Adipocyte (in vitro differentiated cells): ENCODE results near the gene LCN2.

ENCODE experiments used
- DNase-seq: peaks from one replicate; pipeline ENCODE4 v3.0.0-alpha.2; 2015; ENCODE audit warnings: low read depth
- H3K27me3 ChIP-seq: replicated peaks from 2 replicates; pipeline ENCODE4 v1.7.0; 2013; ENCODE audit warnings: mild to moderate bottlenecking, low read length, moderate library complexity; ENCODE audit not compliant: control insufficient read depth, insufficient read depth
- H3K36me3 ChIP-seq: 2 replicates; pipeline ENCODE4 v1.7.0; 2013; ENCODE audit warnings: low read length, mild to moderate bottlenecking, moderate library complexity; ENCODE audit not compliant: control insufficient read depth, insufficient read depth, severe bottlenecking
- H3K4me1 ChIP-seq: 2 replicates; pipeline ENCODE4 v1.7.0; 2013; ENCODE audit warnings: mild to moderate bottlenecking, low read length, moderate library complexity; ENCODE audit not compliant: control insufficient read depth, insufficient read depth
- H3K4me3 ChIP-seq: 2 replicates; pipeline ENCODE4 v1.7.0; 2013; ENCODE audit warnings: mild to moderate bottlenecking, low read length, moderate library complexity
- H3K9ac ChIP-seq: 2 replicates; pipeline ENCODE4 v1.7.0; 2013; ENCODE audit warnings: mild to moderate bottlenecking, low read length, moderate library complexity
- H3K9me3 ChIP-seq: 2 replicates; pipeline ENCODE4 v1.7.0; 2013; ENCODE audit warnings: mild to moderate bottlenecking, low read length, moderate library complexity; ENCODE audit not compliant: control insufficient read depth

The LCN2 gene

DNA sequence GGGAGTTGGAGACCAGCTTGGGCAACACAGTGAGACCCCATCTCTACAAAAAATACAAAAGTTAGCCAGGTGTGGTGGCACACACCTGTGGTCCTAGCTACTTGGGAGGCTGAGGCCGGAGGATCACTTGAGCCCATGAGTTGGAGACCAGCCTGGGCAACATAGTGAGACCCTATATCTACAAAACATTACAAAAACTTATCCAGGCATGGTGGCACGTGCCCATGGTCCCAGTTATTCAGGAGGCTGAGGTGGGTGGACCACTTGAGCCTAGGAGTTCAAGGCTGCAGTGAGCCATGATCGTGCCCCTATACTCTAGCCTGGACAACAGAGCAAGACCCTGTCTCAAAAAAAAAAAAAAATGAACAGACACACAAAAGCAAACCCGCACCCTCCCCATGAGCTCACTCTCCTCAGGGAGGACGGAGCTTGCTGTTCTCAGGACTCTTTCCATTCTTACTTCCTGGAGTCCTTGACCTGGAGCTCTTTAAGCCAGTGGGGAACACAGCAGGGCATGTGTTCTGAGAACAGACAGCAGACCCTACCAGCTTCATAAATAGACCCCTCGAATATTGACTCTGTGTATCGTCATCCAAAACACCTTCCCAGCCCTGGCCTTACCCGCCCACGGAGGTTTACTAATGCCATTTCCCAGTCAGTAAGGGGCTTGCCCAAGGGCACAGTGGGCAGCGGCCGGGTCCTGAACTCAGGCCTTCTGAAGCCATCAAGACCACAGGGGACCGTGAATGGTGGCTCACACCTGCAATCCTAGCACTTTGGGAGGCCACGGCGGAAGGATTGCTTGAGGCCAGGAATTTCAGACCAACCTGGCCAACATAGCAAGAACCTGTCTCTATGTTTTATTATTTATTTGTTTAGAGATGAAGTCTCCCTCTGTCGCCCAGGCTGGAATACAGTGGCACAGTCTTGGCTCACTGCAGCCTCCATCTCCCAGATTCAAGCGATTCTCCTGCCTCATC is 32.9 kb upstream of the LCN2 start:
- H3K27me3 ChIP-seq: no peaks in the 10 kb centered on the region
- no peak overlapping the region for H3K9ac ChIP-seq
- no peaks in the 10 kb centered on the region for H3K4me1 ChIP-seq
- H3K4me3 ChIP-seq: no peak overlapping the region
- no peaks in the 10 kb centered on the region for H3K9me3 ChIP-seq
- peaks cover 6% of the 10 kb centered on the region for H3K36me3 ChIP-seq
- DNase-seq: no peak

DNA sequence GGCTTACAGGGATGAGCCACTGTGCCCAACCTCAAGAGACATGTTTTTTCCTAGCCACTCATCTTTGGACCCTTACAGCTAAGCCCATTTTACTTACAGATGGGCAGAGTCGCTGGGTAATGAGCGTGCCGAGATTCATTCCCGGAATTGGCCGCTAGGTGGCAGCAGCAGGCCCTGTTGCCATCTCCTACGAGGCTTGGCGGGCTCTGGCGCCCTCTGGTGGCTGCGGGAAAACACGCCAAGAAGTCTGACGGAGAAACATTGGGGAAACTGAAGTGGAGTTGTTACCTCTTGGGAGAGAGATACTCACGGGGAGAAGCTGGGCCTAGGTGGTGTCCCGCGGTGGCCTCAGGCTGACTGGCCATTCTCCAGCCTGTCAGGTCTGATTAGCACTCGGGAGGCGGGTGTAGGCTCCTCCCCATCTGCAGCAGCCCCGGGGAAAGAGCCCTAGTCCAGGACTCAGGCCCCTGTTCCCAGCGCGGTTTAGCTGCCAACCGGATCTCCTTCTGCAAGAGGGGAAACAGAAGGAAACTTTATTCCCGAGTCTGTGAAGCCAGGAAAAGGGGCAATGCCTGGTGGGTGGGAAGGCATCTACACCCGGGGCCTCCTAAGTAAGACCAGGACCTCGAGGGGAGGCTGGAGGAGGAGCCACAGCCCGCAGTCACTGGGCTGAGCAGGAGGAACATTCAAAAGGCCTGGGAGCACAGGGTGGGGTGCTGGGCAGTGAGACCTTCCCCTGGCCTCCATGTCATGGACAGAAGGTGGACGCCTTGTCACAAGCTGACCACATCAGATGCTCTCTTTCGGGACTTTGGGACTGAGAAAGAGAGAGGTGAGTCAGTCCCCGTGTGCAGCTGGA is 31.4 kb upstream of the LCN2 start:
- Histone ChIP-seq H3K9ac (peak overlapping the region; percentile 25), H3K4me3 (no peak overlapping the region), H3K27me3 (no peaks in the 10 kb centered on the region), H3K9me3 (no peaks in the 10 kb centered on the region), H3K4me1 (no peaks in the 10 kb centered on the region), H3K36me3 (peaks cover 18% of the 10 kb centered on the region)
- DNase-seq: peak; percentile 96

DNA sequence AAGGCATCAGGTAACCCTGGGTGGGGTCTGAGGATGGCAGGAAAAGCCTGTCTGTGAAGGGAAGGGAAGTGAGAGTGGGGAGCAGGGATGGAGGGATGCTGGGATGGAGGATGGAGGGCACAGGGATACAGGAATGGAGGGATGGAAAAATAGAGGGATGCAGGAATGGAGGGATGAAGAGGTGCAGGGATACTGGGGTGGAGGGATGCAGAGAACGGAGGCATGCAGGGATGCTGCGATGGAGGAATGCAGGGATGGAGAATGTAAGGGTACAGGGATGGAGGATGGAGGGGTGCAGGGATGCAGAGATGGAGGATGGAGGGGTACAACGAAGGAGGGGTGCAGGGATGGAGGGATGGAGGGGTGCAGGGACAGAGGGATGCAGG is 30.8 kb upstream of the LCN2 start:
- Histone ChIP-seq H3K36me3 (peaks cover 20% of the 10 kb centered on the region), H3K4me3 (no peak overlapping the region), H3K27me3 (no peaks in the 10 kb centered on the region), H3K9me3 (no peaks in the 10 kb centered on the region), H3K4me1 (no peaks in the 10 kb centered on the region), H3K9ac (no peak overlapping the region)
- DNase-seq: no peak

DNA sequence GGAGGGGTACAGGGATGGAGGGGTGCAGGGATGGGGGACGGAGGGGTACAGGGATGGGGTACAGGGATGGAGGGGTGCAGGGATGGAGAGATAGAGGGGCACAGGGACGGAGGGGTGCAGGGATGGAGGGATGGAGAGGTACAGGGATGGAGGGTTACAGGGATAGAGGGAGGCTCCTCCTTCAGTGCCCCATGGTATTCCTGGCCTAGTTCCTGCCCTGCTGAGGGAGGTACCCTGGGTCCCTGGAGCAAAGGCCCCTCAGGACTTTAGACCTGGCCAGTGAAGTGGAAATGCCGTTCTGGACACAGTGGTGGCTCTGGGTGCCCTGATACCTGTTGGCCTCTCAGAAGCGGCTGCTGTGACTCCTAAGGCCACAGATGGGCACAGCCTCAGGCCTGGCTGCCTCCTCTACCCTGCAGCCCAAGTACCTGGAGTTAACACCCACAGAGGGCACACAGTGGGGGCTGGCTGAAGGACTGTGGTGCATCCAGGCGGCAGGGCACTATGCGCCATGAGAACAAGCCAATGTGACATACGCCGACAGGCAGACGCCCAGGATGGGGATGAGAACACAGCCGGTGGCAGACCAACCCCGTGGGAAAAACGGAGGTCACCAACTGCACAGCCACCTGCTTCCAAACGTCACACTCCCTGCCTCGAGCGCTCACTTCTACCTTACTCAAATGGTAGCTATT is 30.1 kb upstream of the LCN2 start:
- Histone ChIP-seq H3K9me3 (no peaks in the 10 kb centered on the region), H3K4me1 (no peaks in the 10 kb centered on the region), H3K27me3 (no peaks in the 10 kb centered on the region), H3K9ac (no peak overlapping the region), H3K4me3 (no peak overlapping the region), H3K36me3 (peaks cover 25% of the 10 kb centered on the region)
- no peak for DNase-seq

DNA sequence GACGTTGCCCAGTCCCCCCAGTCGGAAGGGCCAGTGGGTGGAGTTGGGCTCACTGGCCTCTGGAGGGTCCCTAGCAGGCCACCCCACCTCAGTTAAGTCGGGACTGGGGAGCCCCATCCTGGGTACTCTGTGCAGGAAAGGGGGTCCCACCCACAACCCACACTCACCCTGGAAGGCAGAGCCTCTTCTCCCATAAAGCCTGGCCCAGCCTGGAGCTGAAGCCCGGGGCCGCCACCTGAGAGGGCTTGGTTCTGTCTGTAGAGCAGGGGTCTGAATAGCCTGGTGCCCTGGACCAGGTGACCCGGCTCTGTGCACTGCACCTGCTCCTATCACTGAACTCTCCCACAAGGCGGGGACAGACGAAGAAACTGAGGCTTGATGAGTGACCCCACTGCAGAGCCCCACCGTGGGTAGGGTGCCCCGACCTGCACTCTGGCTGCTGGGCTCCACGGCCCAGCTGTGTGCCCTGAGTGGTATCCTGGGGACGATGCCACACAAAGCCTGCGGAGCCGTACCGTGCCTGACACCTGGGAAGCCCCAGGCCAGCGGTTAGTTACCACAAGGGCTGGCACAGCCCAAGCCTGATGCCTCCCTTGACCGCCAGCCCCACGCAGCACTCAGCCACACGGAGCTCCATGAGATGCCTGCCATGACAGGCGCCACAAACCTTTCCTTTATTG is 29.1 kb upstream of the LCN2 start:
- Histone ChIP-seq H3K4me1 (peaks cover 1% of the 10 kb centered on the region), H3K9me3 (no peaks in the 10 kb centered on the region), H3K9ac (no peak overlapping the region), H3K27me3 (no peaks in the 10 kb centered on the region), H3K4me3 (no peak overlapping the region), H3K36me3 (peaks cover 27% of the 10 kb centered on the region)
- no peak for DNase-seq

DNA sequence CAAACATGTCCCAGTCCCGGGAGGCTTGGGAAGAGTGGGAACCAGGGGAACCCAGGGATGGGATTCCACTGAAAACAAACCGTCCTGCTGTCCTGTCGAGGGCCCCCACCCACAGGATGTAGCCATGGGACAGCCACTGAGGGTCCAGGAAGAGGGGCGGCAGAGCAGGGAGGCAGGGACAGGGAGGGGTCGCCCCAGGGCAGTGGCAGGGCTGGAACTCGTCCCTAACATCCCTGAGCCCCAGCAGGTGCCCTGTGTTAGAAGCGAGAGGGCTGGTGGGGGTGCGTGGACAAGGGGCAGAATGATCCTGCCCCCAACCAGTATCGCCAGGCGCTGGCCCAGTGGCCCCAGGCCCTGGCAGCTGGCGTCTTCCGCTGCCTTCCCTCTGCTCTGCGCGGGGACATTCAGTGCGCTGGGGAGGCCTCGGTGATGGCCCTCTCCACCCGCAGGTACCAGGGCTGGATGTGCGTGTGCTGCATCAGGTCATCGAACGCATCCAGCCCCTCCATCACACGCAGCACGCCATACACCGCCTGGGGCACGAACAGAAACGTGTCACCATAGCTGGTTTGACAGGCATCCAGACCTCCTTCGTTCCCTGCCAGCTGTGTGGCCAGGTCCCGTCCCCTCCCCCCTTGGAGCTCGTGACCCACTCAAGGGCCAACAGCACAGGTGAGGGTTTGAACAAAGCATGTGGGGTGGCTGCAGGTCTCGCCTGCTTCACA is 28.4 kb upstream of the LCN2 start:
- Histone ChIP-seq H3K4me1 (peaks cover 8% of the 10 kb centered on the region), H3K27me3 (no peaks in the 10 kb centered on the region), H3K4me3 (no peak overlapping the region), H3K36me3 (peaks cover 27% of the 10 kb centered on the region), H3K9me3 (no peaks in the 10 kb centered on the region), H3K9ac (no peak overlapping the region)
- no peak for DNase-seq

DNA sequence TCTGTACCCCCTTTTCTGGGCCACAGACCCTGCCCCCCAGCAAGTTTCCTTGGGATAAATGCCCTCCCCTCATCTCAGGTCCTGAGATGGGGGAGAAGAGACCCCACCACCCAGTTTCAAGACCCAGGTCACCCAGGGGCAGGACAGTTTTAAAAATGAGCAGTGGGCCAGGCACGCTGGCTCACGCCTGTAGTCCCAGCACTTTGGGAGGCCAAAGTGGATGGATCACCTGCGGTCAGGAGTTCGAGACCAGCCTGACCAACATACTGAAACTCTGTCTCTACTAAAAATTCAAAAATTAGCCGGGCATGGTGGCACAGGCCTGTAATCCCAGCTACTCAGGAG is 27.8 kb upstream of the LCN2 start:
- no peak overlapping the region for H3K4me3 ChIP-seq
- H3K9me3 ChIP-seq: no peaks in the 10 kb centered on the region
- no peaks in the 10 kb centered on the region for H3K27me3 ChIP-seq
- no peak overlapping the region for H3K9ac ChIP-seq
- DNase-seq: no peak
- H3K4me1 ChIP-seq: peaks cover 14% of the 10 kb centered on the region
- H3K36me3 ChIP-seq: peaks cover 27% of the 10 kb centered on the region

DNA sequence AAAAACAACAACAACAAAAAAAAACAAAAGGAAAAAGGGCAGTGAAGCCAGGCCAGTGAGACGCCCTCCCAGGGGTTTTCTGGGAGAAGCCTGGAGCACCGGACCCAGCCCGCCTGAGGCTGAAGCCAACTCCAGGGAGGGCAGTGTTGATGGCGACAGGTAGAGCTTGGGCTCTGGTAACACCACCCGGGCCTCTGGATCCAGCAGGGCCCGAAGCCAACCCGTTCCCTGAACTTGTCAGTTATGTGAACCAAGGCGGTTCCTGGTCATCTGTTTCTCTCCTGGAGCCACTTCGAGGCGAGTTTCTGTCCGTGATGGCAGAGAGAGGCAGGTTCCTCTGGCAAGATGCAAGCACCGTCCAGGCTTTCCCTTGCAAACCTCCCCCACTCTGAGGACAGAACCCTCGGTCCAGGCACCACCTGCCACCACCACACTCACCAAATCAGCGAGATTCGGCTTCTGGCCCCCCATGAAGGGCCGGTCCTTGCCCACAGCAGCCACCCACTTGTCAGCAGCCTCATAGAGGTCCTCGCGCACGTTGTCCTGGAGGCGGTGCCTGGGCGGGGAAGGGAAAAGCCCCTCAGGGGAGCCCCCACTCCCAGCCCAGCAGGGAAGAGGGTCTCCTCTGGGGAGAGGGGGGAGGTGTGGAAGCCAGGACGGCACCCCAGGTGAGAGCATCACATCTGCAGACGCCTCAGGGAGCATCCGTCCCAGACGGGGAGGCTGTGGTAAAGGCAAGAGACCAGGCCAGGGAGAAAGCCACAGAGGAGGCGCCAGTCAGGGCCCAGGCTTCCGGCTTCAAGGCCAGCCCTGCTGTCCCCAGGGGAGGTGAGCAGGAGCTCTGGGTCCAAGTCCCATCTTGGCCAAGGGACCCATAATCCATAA is 27.1 kb upstream of the LCN2 start:
- DNase-seq: no peak
- no peaks in the 10 kb centered on the region for H3K9me3 ChIP-seq
- H3K9ac ChIP-seq: no peak overlapping the region
- H3K36me3 ChIP-seq: peaks cover 27% of the 10 kb centered on the region
- no peak overlapping the region for H3K4me3 ChIP-seq
- no peaks in the 10 kb centered on the region for H3K27me3 ChIP-seq
- peaks cover 15% of the 10 kb centered on the region for H3K4me1 ChIP-seq

DNA sequence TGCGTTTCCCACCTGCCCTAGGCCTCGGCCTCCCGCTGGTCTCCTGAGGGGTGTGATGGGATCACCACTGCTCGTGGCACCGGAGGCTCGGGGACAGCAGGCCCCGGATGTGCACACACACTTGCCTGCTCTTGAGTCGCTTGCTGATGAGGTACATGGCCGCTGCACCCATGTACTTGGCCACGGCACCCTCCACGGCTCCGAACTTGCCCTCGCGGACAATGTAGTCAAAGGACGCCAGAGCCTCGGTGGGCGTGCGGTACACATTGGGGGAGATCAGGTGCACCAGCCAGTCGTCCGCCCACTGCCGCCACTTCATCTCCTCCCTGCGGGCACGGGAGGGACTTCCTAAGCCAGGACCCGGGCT is 26.5 kb upstream of the LCN2 start:
- H3K4me1 ChIP-seq: peaks cover 15% of the 10 kb centered on the region
- no peak for DNase-seq
- no peaks in the 10 kb centered on the region for H3K9me3 ChIP-seq
- H3K9ac ChIP-seq: no peak overlapping the region
- H3K4me3 ChIP-seq: no peak overlapping the region
- H3K36me3 ChIP-seq: peaks cover 27% of the 10 kb centered on the region
- H3K27me3 ChIP-seq: no peaks in the 10 kb centered on the region
